ENCODE measurements around the gene PXN.

The PXN gene

DNA sequence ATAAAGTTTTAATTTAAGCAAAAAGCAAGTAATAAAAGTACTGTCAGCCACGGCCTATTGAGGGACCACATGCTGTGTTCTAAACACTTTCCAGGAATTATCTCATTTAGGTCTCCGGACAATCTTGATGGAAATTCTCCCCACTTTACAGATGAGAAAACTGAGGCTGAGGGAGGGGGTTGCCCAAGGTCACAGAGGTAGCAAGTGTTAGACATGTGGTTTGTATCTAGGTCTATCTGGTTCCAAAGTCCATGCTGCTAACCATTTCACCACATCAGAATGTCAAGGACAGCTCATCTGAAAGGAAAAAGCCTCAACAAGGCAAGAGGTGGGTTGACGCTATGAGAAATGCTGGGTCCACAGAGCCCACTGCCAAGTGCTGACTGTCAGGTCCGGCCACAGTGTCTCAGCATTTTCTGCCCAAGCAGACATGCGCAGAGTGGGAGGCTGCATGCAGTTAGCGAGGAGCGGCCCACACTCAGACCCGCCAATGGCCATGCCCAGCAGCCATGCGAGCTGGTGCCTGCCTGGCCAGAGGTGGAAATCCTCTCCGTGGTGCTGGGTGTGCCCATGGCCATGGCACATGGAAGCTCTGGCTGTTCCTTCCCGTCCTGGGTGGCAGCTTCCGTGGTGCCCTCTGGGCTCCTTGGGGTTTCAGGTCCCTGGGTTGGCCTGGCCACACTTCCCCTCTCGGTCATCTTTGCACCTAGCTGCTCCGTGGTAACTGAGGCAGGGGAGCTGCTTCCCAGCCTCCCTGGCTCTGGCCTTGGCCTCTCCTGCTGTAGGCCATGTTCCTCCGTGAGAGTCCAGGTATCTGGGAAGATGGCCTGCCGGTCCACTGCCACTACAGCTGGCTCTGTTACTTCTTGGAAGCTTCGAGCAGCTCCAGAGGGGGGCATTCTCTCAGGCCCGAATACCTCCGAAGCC is 46.6 kb downstream of the PXN start:
- 98% methylated on average over 18 of the region's 19 CpGs for WGBS
- no peaks in the 10 kb centered on the region for H3K27me3 ChIP-seq (ENCODE audit: control insufficient read depth in 1 of 2, insufficient read depth in 1 of 2, low read length in 2 of 2)
- H4K91ac ChIP-seq (ENCODE audit: low read length) = no peak overlapping the region
- no peak overlapping the region for H3K4ac ChIP-seq (ENCODE audit: low read depth in 1 of 2, low read length in 2 of 2)
- H3K4me2 ChIP-seq (ENCODE audit: low read length, poor library complexity, severe bottlenecking) = no peak overlapping the region
- H3K9ac ChIP-seq (ENCODE audit: low read length) = no peak overlapping the region
- no peak overlapping the region for H3K23ac ChIP-seq (ENCODE audit: low read length in 2 of 2)
- H3K27ac ChIP-seq (ENCODE audit: low read length, poor library complexity, severe bottlenecking) = no peak overlapping the region
- no peaks in the 10 kb centered on the region for H3K9me3 ChIP-seq (ENCODE audit: control insufficient read depth, low read length)
- no peak overlapping the region for H2BK5ac ChIP-seq (ENCODE audit: low read depth, low read length, poor library complexity, severe bottlenecking)
- H3K4me1 ChIP-seq (ENCODE audit: control insufficient read depth, insufficient read depth, low read depth, low read length) = peaks cover 14% of the 10 kb centered on the region
- H2BK15ac ChIP-seq (ENCODE audit: low read depth, poor library complexity, severe bottlenecking) = no peak overlapping the region
- H2BK120ac ChIP-seq (ENCODE audit: low read depth, low read length) = no peak overlapping the region
- no peak overlapping the region for H2BK12ac ChIP-seq (ENCODE audit: low read length in 2 of 2)
- no peak overlapping the region for H2AFZ ChIP-seq (ENCODE audit: low read depth, low read length)
- H3K18ac ChIP-seq (ENCODE audit: low read depth in 1 of 2, low read length in 2 of 2) = no peak overlapping the region
- no peak overlapping the region for H3K4me3 ChIP-seq (ENCODE audit: insufficient read depth in 1 of 2, low read depth in 1 of 2, low read length in 2 of 2)
- no peak overlapping the region for H3K14ac ChIP-seq (ENCODE audit: low read length in 2 of 2)
- peaks cover 93 to 98% of the 10 kb centered on the region in 2 experiments for H3K36me3 ChIP-seq (ENCODE audit: control insufficient read depth in 1 of 2, insufficient read depth in 2 of 2, low read depth in 1 of 2, low read length in 2 of 2)
- no peak overlapping the region for H2AK5ac ChIP-seq (ENCODE audit: low read length, severe bottlenecking)
- DNase-seq = no peak
- H4K8ac ChIP-seq (ENCODE audit: low read length) = no peak overlapping the region
- H3K79me1 ChIP-seq (replicated peaks; ENCODE audit: low read length, poor library complexity, severe bottlenecking) = peaks cover 57% of the 10 kb centered on the region

DNA sequence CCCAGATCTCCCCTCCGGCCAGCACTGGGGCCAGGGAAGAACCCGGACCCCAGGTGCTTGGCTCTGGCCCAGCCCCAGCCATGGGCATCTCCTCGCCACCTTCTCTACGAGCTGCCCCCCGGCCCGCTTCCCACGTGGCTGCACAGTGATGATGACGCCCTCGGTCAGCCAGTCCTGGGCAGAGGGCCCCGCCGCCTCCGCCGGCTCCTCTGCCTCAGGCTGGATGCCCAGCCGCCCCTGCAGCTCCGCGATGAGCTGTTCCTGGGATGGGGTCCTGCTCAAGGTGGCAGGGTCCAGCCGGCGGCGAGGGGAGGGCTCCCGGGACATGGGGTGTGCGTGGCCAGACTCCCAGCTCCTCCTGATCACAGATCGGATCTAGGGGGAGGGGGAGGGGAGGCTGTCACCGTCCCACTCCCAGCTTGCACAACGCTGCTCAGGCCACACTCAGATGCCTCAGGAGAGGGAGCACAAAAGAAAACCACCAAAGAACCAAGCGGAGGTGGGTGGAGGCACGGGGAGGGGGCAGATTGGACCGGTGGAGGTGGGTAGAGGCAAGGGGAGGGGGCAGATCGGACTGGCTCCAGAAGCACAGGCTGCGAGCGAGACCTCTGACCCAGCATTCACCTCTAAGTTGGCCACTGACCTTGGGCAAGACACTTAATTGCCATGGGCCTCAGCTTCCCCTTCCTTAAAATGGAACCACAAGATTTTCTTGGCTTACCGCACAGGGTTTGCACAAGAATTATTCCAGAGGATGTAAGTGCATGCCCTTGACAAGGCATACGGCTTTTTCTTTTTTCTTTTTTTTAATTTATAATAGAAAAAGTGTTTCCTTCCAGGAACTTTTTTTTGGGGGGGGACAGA is 48.6 kb downstream of the PXN start:
- no peak overlapping the region for H4K8ac ChIP-seq (ENCODE audit: low read length)
- DNase-seq = no peak
- no peak overlapping the region for H4K91ac ChIP-seq (ENCODE audit: low read length)
- H3K23ac ChIP-seq (ENCODE audit: low read length in 2 of 2) = no peak overlapping the region
- no peak overlapping the region for H3K4ac ChIP-seq (ENCODE audit: low read depth in 1 of 2, low read length in 2 of 2)
- H3K9ac ChIP-seq (ENCODE audit: low read length) = no peak overlapping the region
- H3K14ac ChIP-seq (ENCODE audit: low read length in 2 of 2) = no peak overlapping the region
- H3K4me3 ChIP-seq (ENCODE audit: insufficient read depth in 1 of 2, low read depth in 1 of 2, low read length in 2 of 2) = no peak overlapping the region
- no peak overlapping the region for H3K18ac ChIP-seq (ENCODE audit: low read depth in 1 of 2, low read length in 2 of 2)
- H2BK12ac ChIP-seq (ENCODE audit: low read length in 2 of 2) = no peak overlapping the region
- H2AK5ac ChIP-seq (ENCODE audit: low read length, severe bottlenecking) = no peak overlapping the region
- H3K79me1 ChIP-seq (replicated peaks; ENCODE audit: low read length, poor library complexity, severe bottlenecking) = peaks cover 46% of the 10 kb centered on the region
- peaks cover 94 to 99% of the 10 kb centered on the region in 2 experiments for H3K36me3 ChIP-seq (ENCODE audit: control insufficient read depth in 1 of 2, insufficient read depth in 2 of 2, low read depth in 1 of 2, low read length in 2 of 2)
- no peaks in the 10 kb centered on the region for H3K27me3 ChIP-seq (ENCODE audit: control insufficient read depth in 1 of 2, insufficient read depth in 1 of 2, low read length in 2 of 2)
- H2BK15ac ChIP-seq (ENCODE audit: low read depth, poor library complexity, severe bottlenecking) = no peak overlapping the region
- H2BK5ac ChIP-seq (ENCODE audit: low read depth, low read length, poor library complexity, severe bottlenecking) = no peak overlapping the region
- no peak overlapping the region for H2BK120ac ChIP-seq (ENCODE audit: low read depth, low read length)
- no peak overlapping the region for H2AFZ ChIP-seq (ENCODE audit: low read depth, low read length)
- WGBS = 96% methylated on average over 30 of the region's 32 CpGs
- H3K4me1 ChIP-seq (ENCODE audit: control insufficient read depth, insufficient read depth, low read depth, low read length) = peaks cover 13% of the 10 kb centered on the region
- no peak overlapping the region for H3K27ac ChIP-seq (ENCODE audit: low read length, poor library complexity, severe bottlenecking)
- H3K9me3 ChIP-seq (ENCODE audit: control insufficient read depth, low read length) = no peaks in the 10 kb centered on the region
- no peak overlapping the region for H3K4me2 ChIP-seq (ENCODE audit: low read length, poor library complexity, severe bottlenecking)

- Histone ChIP-seq H3K36me3 (ENCODE audit: control insufficient read depth in 1 of 2, insufficient read depth in 2 of 2, low read depth in 1 of 2, low read length in 2 of 2) (peaks cover 94 to 99% of the 10 kb centered on the region in 2 experiments), H3K79me1 (replicated peaks; ENCODE audit: low read length, poor library complexity, severe bottlenecking) (peaks cover 41% of the 10 kb centered on the region), H2BK15ac (ENCODE audit: low read depth, poor library complexity, severe bottlenecking) (no peak overlapping the region), H3K23ac (ENCODE audit: low read length in 2 of 2) (no peak overlapping the region), H2BK120ac (ENCODE audit: low read depth, low read length) (no peak overlapping the region), H3K4me2 (ENCODE audit: low read length, poor library complexity, severe bottlenecking) (no peak overlapping the region), H4K8ac (ENCODE audit: low read length) (no peak overlapping the region), H2BK12ac (ENCODE audit: low read length in 2 of 2) (no peak overlapping the region), H3K4me1 (ENCODE audit: control insufficient read depth, insufficient read depth, low read depth, low read length) (peaks cover 9% of the 10 kb centered on the region), H2BK5ac (ENCODE audit: low read depth, low read length, poor library complexity, severe bottlenecking) (no peak overlapping the region), H2AK5ac (ENCODE audit: low read length, severe bottlenecking) (no peak overlapping the region), H3K4ac (ENCODE audit: low read depth in 1 of 2, low read length in 2 of 2) (no peak overlapping the region), H3K9ac (ENCODE audit: low read length) (peak overlapping the region; percentile 22), H2AFZ (ENCODE audit: low read depth, low read length) (no peak overlapping the region), H3K14ac (ENCODE audit: low read length in 2 of 2) (no peak overlapping the region), H3K18ac (ENCODE audit: low read depth in 1 of 2, low read length in 2 of 2) (no peak overlapping the region), H3K27ac (ENCODE audit: low read length, poor library complexity, severe bottlenecking) (no peak overlapping the region), H4K91ac (ENCODE audit: low read length) (no peak overlapping the region), H3K4me3 (ENCODE audit: insufficient read depth in 1 of 2, low read depth in 1 of 2, low read length in 2 of 2) (no peak overlapping the region), H3K9me3 (ENCODE audit: control insufficient read depth, low read length) (no peaks in the 10 kb centered on the region), H3K27me3 (ENCODE audit: control insufficient read depth in 1 of 2, insufficient read depth in 1 of 2, low read length in 2 of 2) (no peaks in the 10 kb centered on the region)
- DNase-seq = no peak
- 89% methylated on average over 18 of the region's 23 CpGs for WGBS
These were observed 49.5 kb downstream of the PXN start for GRCh38 chr12:120215766-120216735.

Measured in mesenchymal stem cell (in vitro differentiated cells and primary cell).